K562 treated with DMSO at 1 percent for 48 hours (cell line): Measurements from ENCODE around the gene TMEM131L. TPM values are rescaled to one million over a fixed set of nuclear protein-coding genes. Genes with fewer than 3 reads are reported as not detected.

Experiments
- total RNA-seq: library from RNA; unstranded; fragments of 300-600 nt; gene quantifications from 2 replicates; pipeline ENCODE4 v1.2.3, GENCODE V29; 2022; ENCODE audit warnings: low replicate concordance; ENCODE audit errors: extremely low read depth

TMEM131L gene, protein sequence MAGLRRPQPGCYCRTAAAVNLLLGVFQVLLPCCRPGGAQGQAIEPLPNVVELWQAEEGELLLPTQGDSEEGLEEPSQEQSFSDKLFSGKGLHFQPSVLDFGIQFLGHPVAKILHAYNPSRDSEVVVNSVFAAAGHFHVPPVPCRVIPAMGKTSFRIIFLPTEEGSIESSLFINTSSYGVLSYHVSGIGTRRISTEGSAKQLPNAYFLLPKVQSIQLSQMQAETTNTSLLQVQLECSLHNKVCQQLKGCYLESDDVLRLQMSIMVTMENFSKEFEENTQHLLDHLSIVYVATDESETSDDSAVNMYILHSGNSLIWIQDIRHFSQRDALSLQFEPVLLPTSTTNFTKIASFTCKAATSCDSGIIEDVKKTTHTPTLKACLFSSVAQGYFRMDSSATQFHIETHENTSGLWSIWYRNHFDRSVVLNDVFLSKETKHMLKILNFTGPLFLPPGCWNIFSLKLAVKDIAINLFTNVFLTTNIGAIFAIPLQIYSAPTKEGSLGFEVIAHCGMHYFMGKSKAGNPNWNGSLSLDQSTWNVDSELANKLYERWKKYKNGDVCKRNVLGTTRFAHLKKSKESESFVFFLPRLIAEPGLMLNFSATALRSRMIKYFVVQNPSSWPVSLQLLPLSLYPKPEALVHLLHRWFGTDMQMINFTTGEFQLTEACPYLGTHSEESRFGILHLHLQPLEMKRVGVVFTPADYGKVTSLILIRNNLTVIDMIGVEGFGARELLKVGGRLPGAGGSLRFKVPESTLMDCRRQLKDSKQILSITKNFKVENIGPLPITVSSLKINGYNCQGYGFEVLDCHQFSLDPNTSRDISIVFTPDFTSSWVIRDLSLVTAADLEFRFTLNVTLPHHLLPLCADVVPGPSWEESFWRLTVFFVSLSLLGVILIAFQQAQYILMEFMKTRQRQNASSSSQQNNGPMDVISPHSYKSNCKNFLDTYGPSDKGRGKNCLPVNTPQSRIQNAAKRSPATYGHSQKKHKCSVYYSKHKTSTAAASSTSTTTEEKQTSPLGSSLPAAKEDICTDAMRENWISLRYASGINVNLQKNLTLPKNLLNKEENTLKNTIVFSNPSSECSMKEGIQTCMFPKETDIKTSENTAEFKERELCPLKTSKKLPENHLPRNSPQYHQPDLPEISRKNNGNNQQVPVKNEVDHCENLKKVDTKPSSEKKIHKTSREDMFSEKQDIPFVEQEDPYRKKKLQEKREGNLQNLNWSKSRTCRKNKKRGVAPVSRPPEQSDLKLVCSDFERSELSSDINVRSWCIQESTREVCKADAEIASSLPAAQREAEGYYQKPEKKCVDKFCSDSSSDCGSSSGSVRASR (N-terminal part only)
- total RNA-seq: not detected in 2 replicates

GRCh38 chr4:153466081-153466948 lies at the start of gene TMEM131L:
Gene TMEM131L, plus strand, starts transcription at chr4:153466360. Its CDS starts 38 bp downstream, at chr4:153466398.

DNA sequence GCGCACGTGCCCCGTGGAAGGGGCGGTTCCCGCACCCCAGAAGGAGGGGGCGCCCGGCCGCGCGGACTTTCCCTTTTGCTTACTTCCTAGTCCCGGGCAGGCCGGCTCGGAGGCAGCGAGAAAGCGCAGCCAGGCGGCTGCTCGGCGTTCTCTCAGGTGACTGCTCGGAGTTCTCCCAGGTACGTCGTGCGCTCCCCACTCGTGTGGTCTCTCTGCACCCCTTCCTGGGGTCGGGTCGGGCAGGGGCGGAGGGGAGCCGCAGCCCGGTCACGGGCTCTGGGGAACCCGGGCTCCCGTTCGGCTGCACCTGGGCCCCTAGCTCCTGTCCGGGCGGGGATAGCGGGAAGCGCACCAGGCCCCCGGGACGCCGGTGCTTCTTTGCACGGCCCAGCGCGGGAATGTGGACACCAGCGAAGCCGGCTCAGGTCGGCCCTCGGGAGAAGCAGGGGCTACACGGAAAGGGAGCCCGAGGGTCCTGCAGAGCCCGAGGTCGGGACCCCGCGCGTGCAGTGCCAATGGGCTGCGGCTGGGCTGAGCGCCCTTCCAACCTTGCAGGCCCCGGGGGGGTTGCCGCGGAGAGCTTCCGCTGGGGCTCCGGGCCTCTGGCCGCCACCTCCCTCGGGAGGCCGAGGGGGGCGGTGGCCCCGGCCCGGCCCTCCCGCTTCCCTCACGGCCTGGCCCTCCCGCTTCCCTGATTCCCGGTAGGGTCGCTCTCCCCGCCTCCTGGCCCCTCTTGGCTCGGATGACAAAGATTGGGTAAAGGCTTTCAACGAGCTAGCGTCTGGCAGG lies 218.2 kb downstream of the TMEM131L start, which contains the start of gene TLR2:
Gene TLR2 (plus strand): TSS at position 99 of the 789 bp plus-strand sequence. CDS start 18,628 bp downstream, outside the sequence.

Other genes starting within 250 kb of the TMEM131L start
- not detected in 2 replicates for gene MND1, start 121.7 kb upstream of the TMEM131L start, total RNA-seq
- gene TLR2, start 217.9 kb downstream of the TMEM131L start, total RNA-seq: not detected in 2 replicates